Endothelial cell of umbilical vein (primary cell): ENCODE results near the gene USE1. TPM values are rescaled to one million over a fixed set of nuclear protein-coding genes. Genes with fewer than 3 reads are reported as not detected.

Source experiments
- BruUV-seq: library from RNA; stranded (reverse); fragments of 400-500 nt; replicated peaks from 2 replicates; lab custom pipeline; 2021; lab: Mats Ljungman, UMichigan
- CTCF ChIA-PET: fragments of 300-600, 350-600 bp; sonication (Branson Sonifier 250); formaldehyde crosslinking; loops from one replicate; lab custom pipeline; 2021; ENCODE audit warnings: antibody characterized with exemption, inconsistent platforms; lab: Charles Lee
- POLR2A ChIA-PET: fragments of 300-600, 350-600 bp; sonication (Branson Sonifier 250); formaldehyde crosslinking; loops from one replicate; lab custom pipeline; 2021; ENCODE audit warnings: antibody characterized with exemption, inconsistent platforms; lab: Charles Lee
- DNase-seq: peaks from one replicate; pipeline ENCODE4 v3.0.0-alpha.2; 2011; ENCODE audit warnings: low read depth, low spot score
- FAIRE-seq: peaks from 2 replicates; lab custom pipeline; 2011; peaks lifted over from hg19 to GRCh38; lab: Jason Lieb, UNC
- H2AFZ ChIP-seq: 2 replicates; pipeline ENCODE4 v1.6.0; 2012; ENCODE audit warnings: low read depth, low read length, control low read depth, inconsistent platforms
- H3K27ac ChIP-seq: 2 replicates; pipeline ENCODE4 v1.5.1; 2011; ENCODE audit warnings: low read depth, mild to moderate bottlenecking, control low read depth, low read length, moderate library complexity; ENCODE audit not compliant: insufficient read depth
- H3K27me3 ChIP-seq, 2 experiments: 2 replicates each; pipeline versions ENCODE4 v1.6.0 to v1.6.1; 2011; ENCODE audit warnings: low read length in 2 of 2, mixed read lengths in 1 of 2; ENCODE audit not compliant: control insufficient read depth in 2 of 2, insufficient read depth in 2 of 2
- H3K36me3 ChIP-seq, 2 experiments: 2 replicates in 1 of 2; 3 replicates in 1 of 2; pipeline ENCODE4 v1.5.1; 2011; ENCODE audit warnings: low read length in 2 of 2, mild to moderate bottlenecking in 1 of 2, moderate library complexity in 1 of 2; ENCODE audit not compliant: control insufficient read depth in 2 of 2, insufficient read depth in 2 of 2; ENCODE audit errors: extremely low read depth in 1 of 2
- H3K4me1 ChIP-seq: 3 replicates; pipeline ENCODE4 v1.5.1; 2011; ENCODE audit warnings: mild to moderate bottlenecking, low read length; ENCODE audit not compliant: control insufficient read depth, insufficient read depth; ENCODE audit errors: extremely low read depth
- H3K4me2 ChIP-seq: 2 replicates; pipeline ENCODE4 v1.6.1; 2011; ENCODE audit warnings: low read length, control low read depth, mixed read lengths; ENCODE audit not compliant: insufficient read depth
- H3K4me3 ChIP-seq, 3 experiments: fragments of 200-600 bp in 1 of 3; sonication (generic), shearing (Covaris generic) in 1 of 3; replicated peaks in 1 of 3; 2 replicates each; pipeline ENCODE4 v1.5.1; 2011 to 2016; ENCODE audit warnings: control low read depth in 3 of 3, low read length in 3 of 3, mild to moderate bottlenecking in 2 of 3, inconsistent platforms in 1 of 3, low read depth in 1 of 3, moderate library complexity in 1 of 3; ENCODE audit not compliant: insufficient read depth in 1 of 3
- H3K79me2 ChIP-seq: 2 replicates; pipeline ENCODE4 v1.6.0; 2012; ENCODE audit warnings: low read length, inconsistent platforms; ENCODE audit not compliant: control insufficient read depth, insufficient read depth
- H3K9ac ChIP-seq: replicated peaks from 2 replicates; pipeline ENCODE3; 2011; ENCODE audit warnings: low read length, control low read depth; ENCODE audit not compliant: insufficient read depth; ENCODE audit errors: extremely low read depth
- H3K9me1 ChIP-seq: replicated peaks from 3 replicates; pipeline ENCODE4 v1.6.0; 2011; ENCODE audit warnings: mild to moderate bottlenecking, low read length; ENCODE audit not compliant: control insufficient read depth, insufficient read depth; ENCODE audit errors: extremely low read depth
- H3K9me3 ChIP-seq: replicated peaks from 2 replicates; pipeline ENCODE4 v1.5.1; 2012; ENCODE audit warnings: low read length, inconsistent platforms; ENCODE audit not compliant: control insufficient read depth, insufficient read depth
- H4K20me1 ChIP-seq: replicated peaks from 2 replicates; pipeline ENCODE3; 2011; ENCODE audit warnings: mild to moderate bottlenecking, low read length; ENCODE audit not compliant: control insufficient read depth, insufficient read depth; ENCODE audit errors: extremely low read depth
- EZH2 ChIP-seq: IDR thresholded peaks from 2 replicates; pipeline ENCODE4 v1.6.1; 2012; ENCODE audit warnings: borderline replicate concordance, low read depth, mild to moderate bottlenecking, moderate library complexity, low read length, inconsistent platforms; ENCODE audit not compliant: severe bottlenecking
- FOS ChIP-seq: IDR thresholded peaks from 2 replicates; pipeline ENCODE4 v1.6.1; 2011; ENCODE audit warnings: mild to moderate bottlenecking, low read length, moderate library complexity, borderline replicate concordance; ENCODE audit not compliant: insufficient read depth
- GATA2 ChIP-seq: IDR thresholded peaks from 2 replicates; pipeline ENCODE4 v1.7.0; 2011; ENCODE audit warnings: low read depth, mild to moderate bottlenecking, moderate library complexity, mixed read lengths, low read length; ENCODE audit not compliant: insufficient read length, insufficient read depth
- JUN ChIP-seq: IDR thresholded peaks from 2 replicates; pipeline ENCODE4 v1.6.1; 2011; ENCODE audit warnings: borderline replicate concordance, low read depth; ENCODE audit not compliant: insufficient read length, insufficient read depth
- MYC ChIP-seq: IDR thresholded peaks from one replicate; pipeline ENCODE4 v1.6.1; 2011; ENCODE audit warnings: mild to moderate bottlenecking, low read depth, low read length
- POLR2A ChIP-seq: IDR thresholded peaks from 2 replicates; pipeline ENCODE4 v1.6.1; 2012; ENCODE audit warnings: low read depth, mild to moderate bottlenecking, control low read depth, low read length
- POLR2AphosphoS5 ChIP-seq: IDR thresholded peaks from 2 replicates; pipeline ENCODE4 v1.6.1; 2012; ENCODE audit warnings: low read depth, mild to moderate bottlenecking, control low read depth, low read length, moderate library complexity; ENCODE audit not compliant: insufficient read depth
- dilution Hi-C: fragments of 300-500 bp; cut with MboI; formaldehyde crosslinking; loops from one replicate; pipeline ENCODE4 v1.15.0; 2019; ENCODE audit warnings: low sequenced_read_pairs; ENCODE audit not compliant: extremely low pct_ligation_motif_present
- intact Hi-C: fragments of 100-400 bp; cut with micrococcal nuclease; formaldehyde crosslinking; loops from one replicate; pipeline ENCODE4 v1.10.0; 2022
- polyA plus RNA-seq, 4 experiments: library from polyadenylated mRNA; depleted of rRNA in 3 of 4; stranded (reverse) in 3 of 4; unstranded in 1 of 4; fragments of >200 nt; gene quantifications; 2 replicates each; pipeline versions ENCODE4 v1.2.1 to v1.2.3, GENCODE V29; 2011 to 2012; ENCODE audit warnings: missing spikeins in 1 of 4
- total RNA-seq: library from RNA; stranded (reverse); gene quantifications from 2 replicates; pipeline ENCODE4 v1.2.3, GENCODE V29; 2021
- TF ChIP-seq, protein P1 (sequence below), 2 donors: IDR thresholded peaks; 1 replicate in 1 of 2; 2 replicates in 1 of 2; pipeline ENCODE4 v1.5.1; 2011; ENCODE audit warnings: low read length in 2 of 2, mild to moderate bottlenecking in 2 of 2, moderate library complexity in 2 of 2, control low read depth in 1 of 2, inconsistent platforms in 1 of 2, low read depth in 1 of 2; ENCODE audit not compliant: insufficient read depth in 1 of 2; ENCODE audit errors: extremely low read depth in 1 of 2
- TF ChIP-seq, protein P2 (sequence below): IDR thresholded peaks from 2 replicates; pipeline ENCODE4 v1.6.1; 2011; ENCODE audit not compliant: insufficient read depth, insufficient read length

Gene USE1
- total and polyA plus RNA-seq, 2 donors (not counting 3 experiments of a cell fraction or from before 2014, with no cell fraction given), result 21.3 to 27.6 TPM

GRCh38 chr19:17234911-17235299 lies 19.7 kb downstream of the USE1 start:
- H3K4me1 ChIP-seq, result peaks cover 11% of the 10 kb centered on the region
- H3K27me3 ChIP-seq, result no peaks in the 10 kb centered on the region
- peak overlapping the region; percentile 13 for H3K9ac ChIP-seq
- H3K36me3 ChIP-seq, result peaks cover 4 to 11% of the 10 kb centered on the region in 2 experiments
- ChIA-PET POLR2A (interaction anchor here (1.0 to 1.1 kb wide), 2 partner anchors 9 to 47 kb away, joined by 4 to 5 read pairs; partner anchors contain the start of genes ANKLE1 and OCEL1), CTCF (interaction anchor here (0.8 to 1.8 kb wide), 11 partner anchors 9 to 166 kb away, joined by 3 to 16 read pairs (median 4); partner anchors contain the start of gene USE1)
- intact Hi-C loops, result loop anchor here (1.0 to 2.0 kb wide), 2 partner anchors 30 to 32 kb away; partner anchors contain the start of gene BABAM1
- FAIRE-seq (peak; percentile 72), DNase-seq (peak; percentile 43)
- H3K4me2 ChIP-seq, result peak overlapping the region; percentile 88
- no peaks in the 10 kb centered on the region for H3K9me1 ChIP-seq
- H3K9me3 ChIP-seq, result no peaks in the 10 kb centered on the region
- H4K20me1 ChIP-seq, result no peaks in the 10 kb centered on the region
- H3K79me2 ChIP-seq, result peaks cover 18% of the 10 kb centered on the region
- H2AFZ ChIP-seq, result no peak overlapping the region
- no peak overlapping the region for H3K27ac ChIP-seq
- peak overlapping the region; percentile 24 to 46 (median 45) for H3K4me3 ChIP-seq
- dilution Hi-C loops, result no loop called here
- no TSS peak for BruUV-seq
- TF ChIP-seq POLR2A, result no peak
- TF ChIP-seq, protein P1, sequence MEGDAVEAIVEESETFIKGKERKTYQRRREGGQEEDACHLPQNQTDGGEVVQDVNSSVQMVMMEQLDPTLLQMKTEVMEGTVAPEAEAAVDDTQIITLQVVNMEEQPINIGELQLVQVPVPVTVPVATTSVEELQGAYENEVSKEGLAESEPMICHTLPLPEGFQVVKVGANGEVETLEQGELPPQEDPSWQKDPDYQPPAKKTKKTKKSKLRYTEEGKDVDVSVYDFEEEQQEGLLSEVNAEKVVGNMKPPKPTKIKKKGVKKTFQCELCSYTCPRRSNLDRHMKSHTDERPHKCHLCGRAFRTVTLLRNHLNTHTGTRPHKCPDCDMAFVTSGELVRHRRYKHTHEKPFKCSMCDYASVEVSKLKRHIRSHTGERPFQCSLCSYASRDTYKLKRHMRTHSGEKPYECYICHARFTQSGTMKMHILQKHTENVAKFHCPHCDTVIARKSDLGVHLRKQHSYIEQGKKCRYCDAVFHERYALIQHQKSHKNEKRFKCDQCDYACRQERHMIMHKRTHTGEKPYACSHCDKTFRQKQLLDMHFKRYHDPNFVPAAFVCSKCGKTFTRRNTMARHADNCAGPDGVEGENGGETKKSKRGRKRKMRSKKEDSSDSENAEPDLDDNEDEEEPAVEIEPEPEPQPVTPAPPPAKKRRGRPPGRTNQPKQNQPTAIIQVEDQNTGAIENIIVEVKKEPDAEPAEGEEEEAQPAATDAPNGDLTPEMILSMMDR (IDR thresholded peaks at IDR 0.05; ENCODE audit: extremely low read depth in 1 of 2, insufficient read depth in 1 of 2, low read depth in 1 of 2, low read length in 2 of 2), result no peak
- TF ChIP-seq POLR2AphosphoS5, result no peak
- no peak for TF ChIP-seq FOS
- TF ChIP-seq JUN, result no peak
- no peak for TF ChIP-seq GATA2
- no peak for TF ChIP-seq EZH2
- TF ChIP-seq MYC, result no peak
- TF ChIP-seq, protein P2, sequence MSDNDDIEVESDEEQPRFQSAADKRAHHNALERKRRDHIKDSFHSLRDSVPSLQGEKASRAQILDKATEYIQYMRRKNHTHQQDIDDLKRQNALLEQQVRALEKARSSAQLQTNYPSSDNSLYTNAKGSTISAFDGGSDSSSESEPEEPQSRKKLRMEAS, result no peak
